ENCODE results near the gene RPN2.

DNA sequence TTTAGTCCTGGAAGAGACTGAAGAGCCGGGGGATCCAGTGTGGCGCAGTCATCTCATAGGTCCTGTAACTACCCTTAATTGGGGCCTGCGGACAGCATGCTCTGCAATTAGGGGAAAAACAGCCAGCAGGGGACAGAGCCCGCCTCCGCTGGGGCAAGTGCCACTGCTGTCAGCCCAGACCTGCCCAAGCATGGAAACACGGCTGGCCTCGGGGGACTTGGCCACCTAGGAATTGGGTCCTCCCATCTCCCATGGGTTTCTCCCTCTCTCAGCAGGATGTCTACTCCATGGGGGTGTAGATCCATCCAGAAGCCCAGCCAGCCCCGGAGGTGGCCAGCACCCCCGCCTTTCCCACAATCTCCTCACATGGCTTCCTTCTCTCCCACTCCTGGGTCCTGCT, 78.9 kb downstream of the RPN2 start:
- TF ChIP-seq, protein P1, sequence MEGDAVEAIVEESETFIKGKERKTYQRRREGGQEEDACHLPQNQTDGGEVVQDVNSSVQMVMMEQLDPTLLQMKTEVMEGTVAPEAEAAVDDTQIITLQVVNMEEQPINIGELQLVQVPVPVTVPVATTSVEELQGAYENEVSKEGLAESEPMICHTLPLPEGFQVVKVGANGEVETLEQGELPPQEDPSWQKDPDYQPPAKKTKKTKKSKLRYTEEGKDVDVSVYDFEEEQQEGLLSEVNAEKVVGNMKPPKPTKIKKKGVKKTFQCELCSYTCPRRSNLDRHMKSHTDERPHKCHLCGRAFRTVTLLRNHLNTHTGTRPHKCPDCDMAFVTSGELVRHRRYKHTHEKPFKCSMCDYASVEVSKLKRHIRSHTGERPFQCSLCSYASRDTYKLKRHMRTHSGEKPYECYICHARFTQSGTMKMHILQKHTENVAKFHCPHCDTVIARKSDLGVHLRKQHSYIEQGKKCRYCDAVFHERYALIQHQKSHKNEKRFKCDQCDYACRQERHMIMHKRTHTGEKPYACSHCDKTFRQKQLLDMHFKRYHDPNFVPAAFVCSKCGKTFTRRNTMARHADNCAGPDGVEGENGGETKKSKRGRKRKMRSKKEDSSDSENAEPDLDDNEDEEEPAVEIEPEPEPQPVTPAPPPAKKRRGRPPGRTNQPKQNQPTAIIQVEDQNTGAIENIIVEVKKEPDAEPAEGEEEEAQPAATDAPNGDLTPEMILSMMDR (IDR thresholded peaks at IDR 0.05; ENCODE audit: insufficient read depth, low read length, poor library complexity, severe bottlenecking), result no peak
- TF ChIP-seq EZH2phosphoT487 (conservative IDR thresholded peaks at IDR 0.05; ENCODE audit: low read length), result no peak

All from SU-DHL-6 (cell line).